NCI-H146 (cell line): ENCODE results near the gene INPP5J.
"Not testable (repeated sequence)": the region's sequence is repeated elsewhere in the genome, so short reads cannot be mapped to it uniquely, and the experiment has no call there.

Source experiments
- DNase-seq: peaks from one replicate; lab custom pipeline; 2025; lab: John Stamatoyannopoulos, UW

The INPP5J gene

DNA sequence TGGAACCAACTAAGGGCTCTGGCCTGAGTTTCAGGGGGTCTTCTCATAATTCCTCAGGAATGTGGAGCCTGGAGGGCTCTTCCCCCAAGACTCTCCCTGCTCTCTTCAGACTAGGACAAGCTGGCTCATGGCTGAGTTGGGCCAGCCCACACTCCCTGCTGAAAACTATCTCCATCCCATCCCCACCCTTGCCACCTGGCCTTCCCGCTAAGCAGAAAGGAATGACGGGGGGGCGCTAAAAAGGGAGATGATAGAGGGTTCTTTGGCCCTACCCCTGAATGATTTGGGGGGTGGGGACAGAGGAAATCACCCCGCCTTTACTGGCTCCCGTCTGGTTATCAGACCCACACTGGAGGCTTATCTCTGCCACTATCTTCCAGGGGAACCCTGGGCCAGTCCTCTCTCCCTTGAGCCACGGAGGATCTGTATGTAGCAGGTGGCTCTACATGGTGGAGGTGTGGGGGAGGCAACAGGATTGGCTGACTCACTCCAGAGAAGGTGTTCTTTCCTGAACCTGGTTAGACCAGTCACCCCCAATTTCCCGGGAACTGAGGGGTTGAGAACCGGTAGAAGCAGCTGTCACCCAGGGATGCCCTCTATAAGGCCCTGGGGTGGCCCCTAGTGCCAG, 35.9 kb upstream of the INPP5J start:
- DNase-seq: no peak

DNA sequence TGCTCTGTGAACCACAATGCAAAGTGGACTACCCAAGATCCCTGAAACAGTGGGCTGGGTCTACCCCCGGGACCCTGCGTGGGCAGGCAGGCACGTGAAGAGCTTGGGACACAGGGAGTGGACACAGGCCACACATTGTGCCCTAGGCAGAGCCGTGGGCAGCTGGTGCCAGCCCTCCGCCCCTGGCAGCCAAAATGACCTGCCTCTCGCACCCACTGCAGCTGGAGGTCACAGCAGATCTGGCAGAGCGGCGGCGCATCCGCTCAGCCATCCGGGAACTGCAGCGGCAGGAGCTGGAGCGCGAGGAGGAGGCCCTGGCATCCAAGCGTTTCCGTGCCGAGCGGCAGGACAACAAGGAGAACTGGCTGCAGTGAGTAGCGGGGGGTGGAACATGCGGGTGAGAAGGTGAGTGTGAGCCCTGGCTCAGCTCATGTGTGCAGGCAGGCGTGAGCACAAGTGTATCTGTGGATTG, 35.0 kb upstream of the INPP5J start:
- no peak for DNase-seq

DNA sequence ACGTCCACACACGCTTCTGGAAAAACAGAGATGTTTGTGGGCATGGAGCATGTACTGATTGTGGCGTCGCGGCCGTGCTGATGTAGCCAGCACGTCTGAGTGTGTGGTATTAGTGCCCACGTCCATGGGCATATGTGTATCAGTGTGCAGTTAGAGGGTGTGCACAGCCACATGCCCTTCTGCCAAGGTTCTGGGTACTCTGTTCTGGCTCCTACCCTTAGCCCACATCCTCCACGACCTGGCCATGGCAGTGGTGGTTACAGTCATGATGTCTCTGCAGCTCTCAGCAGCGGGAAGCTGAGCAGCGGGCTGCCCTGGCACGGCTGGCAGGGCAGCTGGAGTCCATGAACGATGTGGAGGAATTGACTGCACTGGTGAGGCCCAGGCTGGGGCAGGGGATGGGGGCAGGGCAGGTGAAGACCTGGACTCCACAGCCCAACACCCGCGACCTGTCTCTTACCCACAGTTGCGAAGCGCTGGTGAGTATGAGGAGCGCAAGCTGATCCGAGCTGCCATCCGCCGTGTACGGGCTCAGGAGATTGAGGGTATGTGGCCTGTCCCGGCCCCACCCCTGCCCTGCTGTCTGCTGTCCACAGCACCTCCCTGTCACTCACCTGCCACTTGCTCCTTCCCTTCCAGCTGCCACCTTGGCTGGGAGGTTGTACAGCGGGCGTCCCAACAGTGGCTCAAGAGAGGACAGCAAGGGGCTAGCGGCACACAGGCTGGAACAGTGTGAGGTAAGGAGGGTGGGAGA, 34.4 kb upstream of the INPP5J start:
- no peak for DNase-seq

DNA sequence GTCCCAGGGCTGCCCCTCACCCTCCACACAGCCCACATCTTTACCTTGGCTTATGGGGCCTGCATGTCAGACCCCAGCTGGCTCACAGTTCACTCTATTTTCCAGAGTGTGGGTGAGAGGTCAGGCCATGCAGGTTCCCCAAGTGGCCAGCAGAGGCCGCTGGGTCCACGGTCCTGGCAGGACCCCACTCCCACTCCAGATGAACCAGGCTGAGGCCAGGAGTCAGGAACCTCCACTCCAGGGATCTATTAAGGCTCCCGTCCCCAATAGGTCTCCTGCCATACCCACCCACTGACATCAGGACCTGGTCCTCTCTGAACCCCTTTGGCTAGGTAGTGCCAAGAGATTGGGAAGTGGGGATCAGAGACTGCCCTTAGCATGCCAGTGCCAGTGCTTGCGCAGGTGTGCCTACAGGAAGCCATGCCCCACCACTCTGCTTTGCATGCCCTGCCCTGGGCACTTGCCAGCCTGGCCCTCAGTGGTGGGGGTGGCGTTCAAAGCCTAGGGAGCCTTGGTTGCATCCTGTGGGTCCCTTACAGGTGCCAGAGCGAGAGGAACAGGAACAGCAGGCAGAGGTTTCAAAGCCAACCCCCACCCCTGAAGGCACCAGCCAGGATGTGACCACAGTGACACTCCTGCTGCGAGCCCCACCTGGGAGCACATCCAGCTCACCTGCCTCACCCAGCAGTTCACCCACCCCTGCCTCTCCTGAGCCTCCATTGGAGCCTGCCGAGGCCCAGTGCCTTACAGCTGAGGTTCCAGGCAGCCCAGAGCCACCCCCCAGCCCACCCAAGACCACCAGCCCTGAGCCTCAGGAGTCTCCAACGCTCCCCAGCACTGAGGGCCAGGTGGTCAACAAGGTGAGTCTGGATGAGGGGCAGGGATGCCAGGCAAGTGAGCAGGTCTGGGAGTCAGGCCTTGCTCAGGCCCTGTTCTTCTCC, 33.3 kb upstream of the INPP5J start:
- DNase-seq: no peak

DNA sequence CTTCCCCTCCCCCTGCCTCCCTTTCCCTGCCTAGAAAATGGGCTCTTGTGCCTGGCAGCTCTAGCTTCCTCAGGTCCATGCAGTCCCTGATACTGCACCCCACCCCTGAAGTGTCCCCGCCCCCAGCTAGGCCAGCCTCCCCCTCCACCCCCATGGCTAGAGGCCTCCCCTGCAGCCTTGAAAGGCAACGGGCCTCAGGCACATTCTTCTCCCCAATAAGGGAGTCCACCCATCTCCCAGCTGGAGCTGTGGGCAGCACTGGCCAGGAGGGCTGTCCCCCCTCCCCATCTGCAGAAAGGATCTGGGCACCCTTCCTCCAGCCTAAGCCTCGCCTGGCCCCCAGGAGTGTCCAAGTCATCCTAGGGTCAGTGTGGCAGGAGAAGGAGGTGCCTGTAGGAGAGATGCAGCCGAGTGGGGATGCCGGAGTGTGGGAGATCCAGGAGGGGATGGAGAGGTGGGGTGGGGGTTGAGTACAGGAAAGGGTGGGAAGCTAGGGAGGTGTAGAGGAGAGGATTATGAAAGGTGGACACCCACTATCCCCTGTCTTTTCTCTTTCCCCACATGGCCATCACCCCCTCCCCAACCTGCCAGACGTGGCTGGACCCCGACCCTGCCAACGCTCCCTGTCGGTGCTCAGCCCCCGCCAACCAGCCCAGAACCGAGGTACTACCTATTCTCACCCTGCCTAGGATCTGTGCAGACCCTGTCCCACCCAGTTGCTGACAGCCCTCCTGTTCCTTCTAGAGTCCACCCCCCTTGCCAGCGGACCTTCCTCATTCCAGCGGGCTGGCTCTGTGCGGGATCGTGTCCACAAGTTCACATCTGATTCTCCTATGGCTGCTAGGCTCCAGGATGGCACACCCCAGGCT, 32.3 kb upstream of the INPP5J start:
- no peak for DNase-seq

DNA sequence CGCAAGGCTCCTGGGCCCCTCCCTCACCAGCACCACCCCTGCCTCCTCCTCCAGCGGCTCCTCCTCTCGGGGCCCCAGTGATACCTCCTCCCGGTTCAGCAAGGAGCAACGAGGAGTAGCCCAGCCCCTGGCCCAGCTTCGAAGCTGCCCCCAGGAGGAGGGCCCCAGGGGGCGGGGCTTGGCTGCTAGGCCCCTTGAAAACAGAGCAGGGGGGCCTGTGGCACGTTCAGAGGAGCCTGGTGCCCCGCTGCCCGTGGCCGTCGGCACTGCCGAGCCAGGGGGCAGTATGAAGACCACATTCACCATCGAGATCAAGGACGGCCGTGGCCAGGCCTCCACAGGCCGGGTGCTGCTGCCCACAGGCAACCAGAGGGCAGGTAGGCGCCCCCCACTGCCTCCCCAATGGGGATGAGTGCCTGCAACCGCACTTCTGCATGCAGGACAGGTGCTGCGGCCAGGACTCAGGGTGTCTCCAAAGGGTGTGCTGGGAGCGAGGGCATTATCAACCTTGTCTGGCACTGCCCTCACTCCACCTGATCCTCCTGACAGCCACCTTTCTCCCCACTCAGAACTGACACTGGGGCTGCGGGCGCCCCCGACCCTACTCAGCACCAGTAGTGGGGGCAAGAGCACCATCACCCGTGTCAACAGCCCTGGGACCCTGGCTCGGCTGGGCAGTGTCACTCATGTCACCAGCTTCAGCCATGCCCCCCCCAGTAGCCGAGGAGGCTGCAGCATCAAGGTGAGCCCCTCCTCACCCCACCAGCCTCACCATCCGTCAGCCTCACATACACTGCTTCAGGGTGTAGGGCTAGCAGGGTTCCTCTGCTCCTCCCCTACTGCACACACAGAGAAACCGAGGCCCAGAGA, 31.4 kb upstream of the INPP5J start:
- no peak for DNase-seq

DNA sequence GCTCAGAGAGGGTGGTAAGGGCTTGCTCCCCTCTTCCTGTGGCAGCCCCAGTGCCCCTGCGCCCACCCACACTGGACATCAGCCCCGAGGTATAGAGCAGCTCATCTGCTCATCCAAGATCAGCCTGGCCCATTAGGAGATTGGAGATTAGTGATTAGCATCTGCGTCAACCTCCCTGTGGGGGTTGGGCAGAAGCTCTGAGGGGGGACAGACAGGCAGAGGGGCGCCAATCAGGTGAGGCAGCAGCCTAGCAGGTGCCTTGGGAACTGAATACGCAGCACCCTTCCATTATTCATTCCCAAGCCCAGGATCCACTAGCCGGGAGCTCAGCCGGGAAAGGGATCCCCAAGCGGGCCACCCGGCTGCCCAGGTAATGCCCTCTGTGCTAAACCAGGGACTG, 30.6 kb upstream of the INPP5J start:
- no peak for DNase-seq

DNA sequence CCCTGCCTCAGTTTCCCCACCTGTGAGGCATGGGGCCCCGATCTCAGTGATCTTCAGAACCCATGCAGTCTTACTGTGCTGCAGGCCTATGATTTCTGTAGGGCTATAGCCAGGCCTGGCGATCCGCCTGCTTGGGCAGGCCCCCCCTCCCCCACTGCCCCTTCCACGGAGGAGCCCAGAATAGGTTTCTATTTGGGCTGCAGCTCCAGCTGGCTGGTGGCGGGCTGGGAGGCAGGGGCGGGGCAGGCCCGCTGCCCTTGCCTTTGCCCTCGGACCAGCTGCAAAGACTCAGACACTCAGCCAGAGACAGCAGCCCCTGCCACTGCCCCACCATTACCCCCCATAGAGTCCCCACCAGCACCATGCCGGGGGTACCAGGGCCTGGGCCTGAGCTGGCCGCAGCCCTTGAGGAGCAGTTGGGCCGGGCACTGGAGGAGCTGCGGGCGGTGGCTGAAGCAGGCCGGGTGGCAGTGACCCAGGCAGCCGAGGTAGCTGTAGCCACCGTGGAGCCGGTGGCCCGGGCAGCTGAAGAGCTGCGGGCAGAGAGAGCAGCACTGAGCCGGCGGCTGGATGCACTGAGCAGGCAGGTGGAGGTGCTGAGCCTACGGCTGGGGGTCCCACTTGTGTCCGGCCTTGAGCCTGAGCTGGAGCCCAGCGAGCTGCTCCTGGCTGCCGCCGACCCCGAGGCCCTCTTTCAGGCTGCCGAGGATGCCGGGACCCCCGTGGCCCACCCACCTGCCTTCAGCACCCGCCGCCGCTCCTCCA, 29.5 kb upstream of the INPP5J start:
- no peak for DNase-seq

DNA sequence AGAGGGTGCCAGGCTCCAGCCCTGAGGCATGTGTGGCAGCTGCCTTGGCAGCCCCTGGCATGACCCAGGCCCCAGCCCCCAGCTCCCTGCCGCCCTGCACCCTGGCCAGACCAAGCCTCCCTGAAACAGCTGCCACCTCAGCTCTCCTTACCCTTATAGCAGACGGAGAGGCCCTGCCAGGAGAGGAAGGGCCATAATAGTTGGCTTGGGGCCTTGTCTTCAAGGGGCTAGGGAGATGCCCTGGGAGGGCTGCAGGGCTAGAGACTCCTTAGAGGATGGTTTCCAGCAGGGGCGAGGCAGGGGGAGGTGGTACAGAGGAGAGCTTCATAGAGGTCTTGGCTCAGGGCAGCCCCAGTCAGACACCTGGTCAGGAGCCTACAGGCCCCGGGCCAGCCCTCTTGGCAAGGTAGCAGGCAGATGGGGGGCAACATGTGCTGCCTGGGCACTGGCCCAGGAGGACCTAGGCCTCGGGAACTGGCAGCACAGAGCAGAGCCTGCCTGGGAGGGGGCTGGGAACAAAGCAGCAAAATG, 28.7 kb upstream of the INPP5J start:
- no peak for DNase-seq

DNA sequence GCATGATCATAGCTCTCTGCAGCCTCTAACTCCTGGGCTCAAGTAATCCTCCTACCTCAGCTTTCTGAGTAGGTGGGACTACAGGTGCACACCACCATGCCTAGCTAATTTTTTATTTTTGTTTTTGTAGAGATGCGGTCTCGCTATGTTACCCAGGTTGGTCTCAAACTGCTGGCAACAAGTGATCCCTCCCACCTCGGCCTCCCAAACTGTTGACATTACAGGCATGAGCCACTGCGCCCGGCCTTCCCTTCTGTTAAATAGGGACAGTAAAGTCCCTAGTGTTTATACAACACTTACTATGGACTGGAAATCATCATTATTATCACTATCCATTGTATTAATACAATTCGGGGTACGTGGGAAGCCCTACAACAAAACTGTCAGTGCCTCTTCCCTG, 28.0 kb upstream of the INPP5J start:
- no peak for DNase-seq

DNA sequence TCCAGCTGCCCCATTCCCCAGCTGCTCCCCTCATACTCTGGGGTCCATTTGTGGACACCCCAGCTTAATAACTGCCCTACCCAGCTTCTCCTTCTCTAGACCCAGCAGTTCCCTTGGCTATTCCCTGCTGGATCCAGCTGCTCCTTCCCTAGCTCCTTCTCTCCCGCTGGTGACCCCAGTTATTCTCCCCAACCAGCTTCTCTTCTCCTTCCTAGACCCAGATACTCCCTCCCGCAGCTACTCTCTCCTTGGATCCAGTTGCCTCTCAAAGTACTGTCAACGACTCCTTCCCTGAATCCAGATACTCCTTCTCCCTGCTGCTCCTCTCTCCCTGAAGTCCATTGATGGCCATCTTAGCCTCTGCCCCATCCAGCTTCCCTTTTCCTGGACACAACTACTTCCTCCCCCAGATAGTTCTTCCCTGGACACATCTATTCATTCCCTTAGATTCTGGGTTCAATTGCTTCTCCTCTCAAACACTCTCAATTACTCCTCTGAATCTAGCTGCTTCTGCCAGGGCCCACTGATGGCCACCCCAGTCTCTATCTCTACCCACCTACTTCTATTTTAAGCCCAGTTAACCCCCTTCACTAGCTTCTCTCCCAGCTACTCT, 27.0 kb upstream of the INPP5J start:
- DNase-seq: no peak

DNA sequence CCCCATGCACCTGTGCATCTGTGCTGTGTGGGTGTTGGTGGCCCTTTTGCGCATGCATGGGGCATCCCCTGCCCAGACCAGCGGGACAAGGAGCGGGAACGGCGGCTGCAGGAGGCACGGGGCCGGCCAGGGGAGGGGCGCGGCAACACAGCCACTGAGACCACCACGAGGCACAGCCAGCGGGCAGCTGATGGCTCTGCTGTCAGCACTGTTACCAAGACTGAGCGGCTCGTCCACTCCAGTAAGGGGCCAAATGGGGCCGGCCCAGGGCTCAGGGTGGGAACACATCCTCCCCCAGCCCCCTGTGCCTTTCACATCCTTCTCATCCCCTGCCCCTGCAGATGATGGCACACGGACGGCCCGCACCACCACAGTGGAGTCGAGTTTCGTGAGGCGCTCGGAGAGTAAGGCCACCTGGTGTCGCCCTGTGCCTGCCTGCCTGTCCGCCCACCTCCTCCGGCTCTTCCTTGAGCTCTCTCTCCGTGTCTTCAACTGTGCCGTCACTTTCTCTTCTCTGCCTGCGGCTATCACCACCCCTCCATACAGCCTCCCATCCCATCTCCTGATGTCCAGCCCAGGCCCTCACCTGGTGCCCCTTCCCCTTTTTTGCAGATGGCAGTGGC, 26.0 kb upstream of the INPP5J start:
- DNase-seq: no peak

DNA sequence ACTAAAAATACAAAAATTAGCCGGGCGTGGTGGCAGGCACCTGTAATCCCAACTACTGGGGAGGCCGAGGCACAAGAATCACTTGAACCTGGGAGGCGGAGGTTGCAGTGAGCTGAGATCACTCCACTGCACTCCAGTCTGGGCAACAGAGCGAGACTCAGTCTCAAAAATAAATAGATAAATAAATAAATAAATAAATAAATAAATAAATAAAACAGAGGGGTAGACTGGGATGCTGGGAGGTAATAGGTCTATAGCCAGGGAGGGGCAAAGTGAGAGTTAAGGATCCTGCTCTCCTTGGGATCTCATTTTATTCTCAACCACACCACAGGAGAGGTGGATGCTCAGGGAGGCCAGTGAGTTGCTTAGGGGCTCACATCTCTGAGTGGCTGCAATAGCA, 25.2 kb upstream of the INPP5J start:
- not testable (repeated sequence) for DNase-seq

DNA sequence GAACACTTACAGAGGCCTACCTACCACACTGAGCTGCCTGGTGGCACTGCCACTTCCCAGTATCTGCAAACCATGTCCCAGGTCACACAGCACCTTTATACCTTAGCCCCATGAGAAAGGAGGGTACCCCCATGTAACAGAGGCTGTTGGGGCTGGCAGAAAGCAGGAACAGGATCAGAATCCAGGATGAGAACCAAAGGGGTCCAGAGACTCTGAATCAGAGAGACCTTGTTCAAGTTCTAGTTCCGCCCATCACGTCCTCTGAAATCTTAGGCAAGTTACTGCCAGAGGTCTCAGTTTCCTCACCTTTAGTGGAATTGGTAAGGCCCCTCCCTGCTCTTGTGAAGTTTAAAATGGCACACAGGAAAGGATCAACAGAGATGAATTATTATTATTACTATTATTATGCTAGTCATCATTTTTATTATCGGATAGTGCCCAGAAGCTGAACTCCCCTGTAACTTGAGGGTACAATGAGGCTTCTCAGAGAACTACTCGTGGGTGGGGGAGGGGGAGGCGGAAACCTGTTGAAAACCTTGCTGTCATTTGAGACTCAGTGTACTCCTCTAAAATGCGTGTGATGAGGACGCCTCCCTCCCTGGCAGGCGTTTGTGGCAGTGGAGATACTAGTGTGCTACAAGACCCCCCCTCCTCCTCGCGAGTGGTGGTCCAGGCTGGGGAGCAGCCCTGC, 24.7 kb upstream of the INPP5J start:
- DNase-seq: no peak

DNA sequence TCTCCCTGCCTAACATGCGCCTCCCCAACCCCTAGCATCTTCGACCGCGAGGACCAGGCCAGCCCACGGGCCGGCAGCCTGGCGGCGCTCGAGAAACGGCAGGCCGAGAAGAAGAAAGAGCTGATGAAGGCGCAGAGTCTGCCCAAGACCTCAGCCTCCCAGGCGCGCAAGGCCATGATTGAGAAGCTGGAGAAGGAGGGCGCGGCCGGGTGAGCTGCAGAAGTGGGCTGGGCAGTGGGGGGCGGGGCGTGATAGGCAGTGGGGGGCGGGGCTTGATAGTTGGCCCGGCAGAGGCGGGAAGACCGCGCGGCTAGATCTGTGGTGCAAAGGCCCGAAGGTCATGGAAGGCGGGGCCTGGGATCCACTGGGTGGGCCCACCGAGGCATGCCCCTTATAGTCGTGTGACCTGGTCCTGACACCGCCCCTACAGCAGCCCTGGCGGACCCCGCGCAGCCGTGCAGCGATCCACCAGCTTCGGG, 24.1 kb upstream of the INPP5J start:
- DNase-seq: no peak

DNA sequence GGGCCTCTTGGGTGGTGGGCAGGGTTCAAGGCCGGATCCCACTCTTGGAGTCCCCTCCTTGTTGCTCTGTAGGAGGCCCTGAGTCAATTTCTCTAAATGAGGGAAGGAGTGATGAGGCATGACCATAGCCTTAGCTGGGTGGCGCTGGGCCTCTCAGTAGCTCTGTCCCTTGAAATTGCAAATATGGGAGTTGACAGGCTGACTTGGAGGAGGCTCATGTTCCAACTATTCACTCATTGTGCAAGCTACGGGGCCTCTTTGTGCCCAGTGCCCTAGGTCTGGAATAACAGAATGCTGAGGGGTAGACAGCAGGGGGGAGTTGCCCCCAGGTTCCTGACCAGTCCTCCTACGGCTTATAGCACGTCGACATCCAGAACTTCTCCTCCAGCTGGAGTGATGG, 23.4 kb upstream of the INPP5J start:
- DNase-seq: no peak

DNA sequence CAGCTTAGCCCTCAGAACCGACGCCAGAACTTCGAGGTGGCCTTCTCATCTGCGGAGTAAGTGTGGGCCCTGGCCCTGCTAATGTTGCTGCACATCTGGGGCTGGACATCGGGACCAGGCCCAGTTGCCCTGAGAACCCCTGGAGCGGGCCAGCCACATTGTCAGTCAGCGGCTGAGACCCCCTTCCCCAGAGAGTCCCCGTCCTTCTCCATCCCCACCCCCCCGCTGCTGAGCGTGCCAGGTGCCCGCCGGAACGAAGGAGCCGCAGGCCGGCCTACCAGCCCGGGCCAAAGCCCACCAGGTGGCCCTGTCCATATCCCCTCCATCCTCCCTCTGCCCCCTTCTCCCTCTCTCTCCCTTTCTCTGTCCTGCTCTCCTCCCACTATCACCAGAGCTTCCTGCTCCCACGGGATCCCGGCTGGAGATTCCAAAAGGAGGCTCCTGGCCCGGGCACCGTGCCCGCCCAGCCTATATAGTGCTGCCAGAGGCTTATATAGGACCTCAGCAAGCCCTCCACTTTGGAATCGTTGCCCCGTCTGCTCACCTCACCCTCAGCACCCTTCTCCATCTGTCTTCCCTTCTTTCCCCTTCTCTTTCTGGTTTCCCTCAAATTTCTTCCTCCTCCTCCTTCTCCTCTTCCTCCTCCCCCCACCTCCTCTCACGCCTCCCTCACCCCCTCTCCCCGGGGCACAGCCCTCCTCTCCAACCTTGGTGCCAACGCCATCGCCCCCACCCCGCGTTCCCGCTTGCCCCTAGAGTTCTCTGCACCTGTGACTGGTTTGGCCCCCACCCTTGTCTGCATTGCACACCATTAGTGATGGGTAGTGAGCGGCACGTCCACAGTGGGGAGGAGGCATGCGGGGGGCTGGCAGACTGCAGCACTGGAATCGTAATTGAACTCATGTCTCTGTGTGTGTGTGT, 22.7 kb upstream of the INPP5J start:
- no peak for DNase-seq
